Ascending aorta (tissue), 2 donors: Measurements from ENCODE around the gene MOCOS. TPM values are rescaled to one million over a fixed set of nuclear protein-coding genes. Genes with fewer than 3 reads are reported as not detected.

ENCODE experiments used
- DNase-seq, 2 donors: peaks; one replicate each; pipeline ENCODE4 v3.0.0-alpha.2; 2019; ENCODE audit warnings: low spot score in 2 of 2
- H3K27ac ChIP-seq, 2 donors: fragments of 200-600 bp; sonication (generic); one replicate each; pipeline ENCODE4 v1.5.1; 2016 to 2017; ENCODE audit warnings: mild to moderate bottlenecking in 1 of 2
- H3K27me3 ChIP-seq: fragments of 200-600 bp; sonication (generic); one replicate; pipeline ENCODE4 v1.5.1; 2017
- H3K36me3 ChIP-seq, 2 donors: fragments of 200-600 bp; sonication (generic); one replicate each; pipeline ENCODE4 v1.5.1; 2016
- H3K4me1 ChIP-seq, 2 donors: fragments of 200-600 bp; sonication (generic); one replicate each; pipeline ENCODE4 v1.5.1; 2016 to 2017; ENCODE audit warnings: mild to moderate bottlenecking in 1 of 2
- H3K4me3 ChIP-seq, 2 donors: fragments of 200-600 bp; sonication (generic); one replicate each; pipeline ENCODE4 v1.5.1; 2016 to 2017; ENCODE audit warnings: mild to moderate bottlenecking in 1 of 2
- H3K9me3 ChIP-seq, 2 donors: fragments of 200-600 bp; sonication (generic); one replicate each; pipeline ENCODE4 v1.5.1; 2016
- CTCF ChIP-seq, 3 experiments: fragments of 200-600 bp in 2 of 3; fragments of 450-650 bp in 1 of 3; sonication (generic) in 2 of 3; IDR thresholded peaks; one replicate each; pipeline ENCODE4 v1.5.1; 2016 to 2019; ENCODE audit warnings: antibody characterized with exemption in 3 of 3, mild to moderate bottlenecking in 1 of 3, moderate library complexity in 1 of 3
- intact Hi-C: fragments of 100-400 bp; cut with DNase I; formaldehyde crosslinking; loops from one replicate; pipeline ENCODE4 v1.15.1; 2023
- total RNA-seq: library from RNA; depleted of rRNA; stranded (reverse); fragments of >200 nt; gene quantifications from one replicate; pipeline ENCODE4 v1.1.0, GENCODE V29; 2016

MOCOS gene
- 0.21 TPM for total RNA-seq

- intact Hi-C loops = loop anchor here (2.0 to 5.0 kb wide), 2 partner anchors 59 to 95 kb away; partner anchors contain the start of genes ELP2 and SLC39A6
- Histone ChIP-seq H3K27me3 (no peaks in the 10 kb centered on the region), H3K36me3 (no peaks in the 10 kb centered on the region), H3K4me3 (peak within 1 kb of the TSS; percentile 64 to 84), H3K4me1 (peaks cover 0 to 11% of the 10 kb centered on the region in 2 donors), H3K9me3 (no peaks in the 10 kb centered on the region), H3K27ac (peak within 1 kb of the TSS in 1 of 2 donors; percentile 50)
- no peak for TF ChIP-seq CTCF (IDR thresholded peaks at IDR 0.05)
- peak; percentile 38 to 86 for DNase-seq
Observed at GRCh38 chr18:36187193-36187825, at the start of gene MOCOS. TSS of gene MOCOS (plus strand) at chr18:36187497. CDS start at chr18:36187540, 43 bp downstream.

GRCh38 chr18:36139245-36139644 lies 48.1 kb upstream of the MOCOS start:
- no peaks in the 10 kb centered on the region for H3K27me3 ChIP-seq
- intact Hi-C loops = no loop called here
- peaks cover 63 to 85% of the 10 kb centered on the region in 2 donors for H3K36me3 ChIP-seq
- no peak overlapping the region for H3K4me3 ChIP-seq
- H3K9me3 ChIP-seq = no peaks in the 10 kb centered on the region
- H3K27ac ChIP-seq = no peak overlapping the region
- DNase-seq = no peak
- H3K4me1 ChIP-seq = no peaks in the 10 kb centered on the region
- TF ChIP-seq CTCF (IDR thresholded peaks at IDR 0.05) = no peak

- Histone ChIP-seq H3K27me3 (no peaks in the 10 kb centered on the region), H3K9me3 (no peaks in the 10 kb centered on the region), H3K36me3 (peaks cover 81 to 97% of the 10 kb centered on the region in 2 donors), H3K4me3 (no peak overlapping the region), H3K27ac (no peak overlapping the region), H3K4me1 (no peaks in the 10 kb centered on the region)
- intact Hi-C loops = no loop called here
- no peak for TF ChIP-seq CTCF (IDR thresholded peaks at IDR 0.05)
- DNase-seq = no peak
Observed at GRCh38 chr18:36141576-36141975, 45.7 kb upstream of the MOCOS start.

- DNase-seq = no peak
- Histone ChIP-seq H3K4me1 (no peaks in the 10 kb centered on the region), H3K27me3 (no peaks in the 10 kb centered on the region), H3K9me3 (no peaks in the 10 kb centered on the region), H3K36me3 (peaks cover 86 to 97% of the 10 kb centered on the region in 2 donors), H3K4me3 (no peak overlapping the region), H3K27ac (no peak overlapping the region)
- TF ChIP-seq CTCF (IDR thresholded peaks at IDR 0.05) = no peak
- intact Hi-C loops = no loop called here
Observed at GRCh38 chr18:36142751-36143150, 44.5 kb upstream of the MOCOS start.

- H3K36me3 ChIP-seq = peaks cover 86 to 97% of the 10 kb centered on the region in 2 donors
- TF ChIP-seq CTCF (IDR thresholded peaks at IDR 0.05) = no peak
Observed at GRCh38 chr18:36143391-36143790, 43.9 kb upstream of the MOCOS start.

More at GRCh38 chr18:36143391-36143790, 43.9 kb upstream of the MOCOS start:
- no peak overlapping the region for H3K27ac ChIP-seq
- no peak overlapping the region for H3K4me3 ChIP-seq
- no peak for DNase-seq
- H3K9me3 ChIP-seq = no peaks in the 10 kb centered on the region
- no peaks in the 10 kb centered on the region for H3K27me3 ChIP-seq
- no peaks in the 10 kb centered on the region for H3K4me1 ChIP-seq
- intact Hi-C loops = no loop called here
